Activated naive CD8-positive, alpha-beta T cell (primary cell): ENCODE measurements around the gene SLC25A29.
"Not testable (repeated sequence)": the region's sequence is repeated elsewhere in the genome, so short reads cannot be mapped to it uniquely, and the experiment has no call there.

ENCODE experiments used
- H3K27ac Mint-ChIP-seq: one replicate; pipeline ENCODE4 v1.8.0; 2021; ENCODE audit warnings: mixed read lengths
- H3K27me3 Mint-ChIP-seq: one replicate; pipeline ENCODE4 v1.8.0; 2021; ENCODE audit warnings: mixed read lengths
- H3K36me3 Mint-ChIP-seq: one replicate; pipeline ENCODE4 v1.8.0; 2021; ENCODE audit warnings: mixed read lengths
- H3K4me1 Mint-ChIP-seq: one replicate; pipeline ENCODE4 v1.8.0; 2021; ENCODE audit warnings: low read depth, mixed read lengths
- H3K4me3 Mint-ChIP-seq: one replicate; pipeline ENCODE4 v1.8.0; 2021; ENCODE audit warnings: mild to moderate bottlenecking, mixed read lengths
- H3K9me3 Mint-ChIP-seq: one replicate; pipeline ENCODE4 v1.8.0; 2021; ENCODE audit warnings: low read depth, mixed read lengths

The SLC25A29 gene, protein sequence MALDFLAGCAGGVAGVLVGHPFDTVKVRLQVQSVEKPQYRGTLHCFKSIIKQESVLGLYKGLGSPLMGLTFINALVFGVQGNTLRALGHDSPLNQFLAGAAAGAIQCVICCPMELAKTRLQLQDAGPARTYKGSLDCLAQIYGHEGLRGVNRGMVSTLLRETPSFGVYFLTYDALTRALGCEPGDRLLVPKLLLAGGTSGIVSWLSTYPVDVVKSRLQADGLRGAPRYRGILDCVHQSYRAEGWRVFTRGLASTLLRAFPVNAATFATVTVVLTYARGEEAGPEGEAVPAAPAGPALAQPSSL

DNA sequence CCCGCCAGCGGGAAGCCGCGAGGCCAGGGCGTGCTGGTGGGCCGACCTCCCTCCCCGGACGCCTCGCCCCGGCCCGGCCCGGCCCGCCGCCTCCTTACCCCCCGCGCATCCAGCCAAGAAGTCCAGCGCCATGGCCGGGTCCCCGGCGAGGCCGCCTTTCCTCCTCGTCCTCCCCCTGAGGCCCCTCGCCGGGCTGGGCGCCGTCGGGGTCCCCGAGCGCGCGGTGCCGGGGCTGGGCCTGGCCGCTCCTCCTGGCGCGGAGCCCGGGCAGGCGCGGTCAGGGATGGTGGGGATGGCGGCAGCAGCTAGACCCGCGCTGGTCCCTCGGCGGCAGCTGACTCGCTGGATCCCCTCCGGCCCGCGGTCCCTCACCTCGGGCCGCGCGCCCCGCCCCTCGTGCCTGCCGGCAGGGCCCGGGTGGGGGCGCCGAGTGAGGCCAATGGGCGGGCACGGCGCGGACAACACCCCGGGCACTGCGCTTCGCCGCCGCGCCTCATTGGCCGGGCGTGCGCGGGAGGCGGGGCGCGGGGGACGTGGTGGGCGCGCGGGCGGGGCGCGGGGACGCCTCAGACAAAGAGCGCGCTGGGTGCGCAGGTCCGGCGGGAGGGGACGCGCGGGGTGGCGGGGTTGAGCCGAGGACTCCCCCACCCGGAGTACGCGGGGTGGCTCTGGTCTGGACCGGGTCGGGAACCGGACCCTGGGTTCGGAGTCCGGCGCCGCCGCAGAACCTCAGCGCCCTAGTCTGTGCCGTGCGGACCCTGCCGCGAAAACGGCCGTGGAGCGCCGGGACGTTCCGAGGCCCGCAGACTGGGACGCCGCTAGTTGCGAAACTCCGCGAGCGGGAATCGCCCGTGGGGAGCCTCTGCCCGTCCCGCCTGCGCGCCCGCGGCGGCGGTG, at the start of gene SLC25A29:
TSS of gene SLC25A29 (minus strand) at position 344 of the 897 bp plus-strand sequence. CDS start at position 132, 212 bp downstream.
- H3K36me3 Mint-ChIP-seq: no peaks in the 10 kb centered on the region
- H3K4me3 Mint-ChIP-seq: peak within 1 kb of the TSS; percentile 86
- no peaks in the 10 kb centered on the region for H3K9me3 Mint-ChIP-seq
- H3K4me1 Mint-ChIP-seq: peaks cover 10% of the 10 kb centered on the region
- peak within 1 kb of the TSS; percentile 61 for H3K27ac Mint-ChIP-seq
- no peaks in the 10 kb centered on the region for H3K27me3 Mint-ChIP-seq

DNA sequence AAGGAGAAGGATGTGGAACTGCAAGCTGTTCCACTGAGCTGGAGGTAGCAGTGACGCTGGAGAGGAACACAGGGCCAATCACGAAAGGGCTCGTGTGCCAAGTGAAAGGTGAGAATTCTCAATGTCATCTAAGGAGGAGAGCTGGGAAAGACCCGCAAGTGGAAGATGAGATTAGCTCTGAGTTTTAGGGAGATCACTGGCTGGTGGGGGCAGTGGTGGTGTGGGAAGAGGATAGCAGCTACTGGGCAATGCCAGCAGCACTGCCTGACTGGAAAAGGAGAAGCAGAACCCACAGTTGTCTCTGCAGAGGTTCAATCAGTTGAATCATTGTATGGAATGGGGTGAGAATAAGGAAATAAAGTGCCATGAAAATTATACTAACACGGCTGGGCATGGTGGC, 44.7 kb upstream of the SLC25A29 start:
- no peak overlapping the region for H3K27ac Mint-ChIP-seq
- H3K9me3 Mint-ChIP-seq: no peaks in the 10 kb centered on the region
- no peaks in the 10 kb centered on the region for H3K27me3 Mint-ChIP-seq
- H3K36me3 Mint-ChIP-seq: peaks cover 25% of the 10 kb centered on the region
- no peaks in the 10 kb centered on the region for H3K4me1 Mint-ChIP-seq
- H3K4me3 Mint-ChIP-seq: no peak overlapping the region

DNA sequence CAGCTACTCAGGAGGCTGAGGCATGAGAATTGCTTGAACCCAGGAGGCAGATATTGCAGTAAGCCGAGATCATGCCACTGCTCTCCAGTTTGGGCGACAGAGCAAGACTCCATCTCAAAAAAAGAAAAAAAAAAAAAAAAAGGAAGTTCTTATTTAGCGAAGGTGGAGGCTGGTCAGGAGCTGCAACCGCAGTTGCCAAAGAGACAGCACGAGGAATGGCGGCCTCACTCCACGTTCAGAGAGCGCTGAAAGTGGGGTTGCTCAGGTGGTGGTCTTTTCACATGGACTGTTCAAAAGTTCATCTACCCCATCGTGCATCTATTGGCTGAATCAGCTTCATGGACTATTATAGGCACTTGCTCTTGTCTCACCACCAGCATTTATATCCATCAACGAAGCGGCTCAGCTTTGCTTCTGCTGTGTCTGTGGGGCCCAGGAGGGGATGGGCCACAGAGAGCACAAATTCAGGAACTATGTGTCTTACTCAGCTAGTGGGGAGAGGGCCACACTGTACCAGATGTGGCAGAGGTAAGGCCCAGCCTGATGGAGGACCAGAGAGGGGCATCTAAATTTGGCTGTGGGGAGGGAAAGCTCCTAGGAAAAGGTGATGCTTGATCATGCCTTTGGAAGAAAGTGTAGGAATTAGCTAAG, 44.2 kb upstream of the SLC25A29 start:
- H3K4me3 Mint-ChIP-seq: no peak overlapping the region
- no peaks in the 10 kb centered on the region for H3K4me1 Mint-ChIP-seq
- H3K27me3 Mint-ChIP-seq: no peaks in the 10 kb centered on the region
- no peak overlapping the region for H3K27ac Mint-ChIP-seq
- no peaks in the 10 kb centered on the region for H3K9me3 Mint-ChIP-seq
- H3K36me3 Mint-ChIP-seq: peaks cover 23% of the 10 kb centered on the region

DNA sequence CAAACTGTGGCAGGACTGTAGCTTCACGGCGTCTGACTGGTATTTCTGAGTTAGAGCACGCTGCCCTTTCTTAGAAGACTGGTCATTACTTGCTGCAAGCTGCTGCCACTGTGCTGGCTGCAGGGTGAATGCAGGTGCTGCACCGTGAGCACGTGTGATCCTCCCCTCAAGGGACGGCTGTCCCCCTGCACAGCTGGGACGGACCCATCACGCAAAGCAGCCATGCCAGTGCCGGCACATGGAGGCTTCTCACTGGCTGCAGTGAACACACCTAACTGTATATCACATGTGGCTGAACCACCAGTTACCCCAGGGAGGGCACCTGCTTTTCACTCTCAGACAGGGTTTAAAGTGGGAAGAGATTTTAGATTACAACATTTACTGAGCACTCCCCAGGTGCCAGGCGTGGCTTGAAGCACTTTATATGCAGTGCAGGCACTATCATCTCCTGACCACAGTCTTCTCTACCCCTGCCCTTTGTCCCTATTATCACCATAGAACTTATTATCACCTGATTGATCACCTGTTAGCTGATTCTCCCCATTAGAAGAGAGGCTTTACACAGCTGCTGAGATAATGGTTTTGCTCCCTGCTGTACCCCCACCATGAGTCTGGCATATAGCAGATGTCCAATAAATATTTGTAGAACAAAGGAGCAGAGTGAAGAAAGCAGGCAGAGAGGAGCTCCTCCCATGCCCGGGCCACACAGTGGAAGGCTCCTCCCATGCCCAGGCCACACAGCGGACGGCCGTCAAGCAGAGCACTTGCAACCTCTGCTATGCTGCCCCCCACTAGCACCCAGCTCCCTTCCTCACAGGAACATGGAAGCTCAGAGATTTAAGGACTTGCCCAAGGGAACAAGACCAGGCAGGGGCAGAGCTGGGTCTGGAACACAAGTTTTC, 42.8 kb upstream of the SLC25A29 start:
- Mint-ChIP-seq H3K4me1 (no peaks in the 10 kb centered on the region), H3K4me3 (no peak overlapping the region), H3K36me3 (peaks cover 19% of the 10 kb centered on the region), H3K27me3 (no peaks in the 10 kb centered on the region), H3K27ac (no peak overlapping the region), H3K9me3 (no peaks in the 10 kb centered on the region)

DNA sequence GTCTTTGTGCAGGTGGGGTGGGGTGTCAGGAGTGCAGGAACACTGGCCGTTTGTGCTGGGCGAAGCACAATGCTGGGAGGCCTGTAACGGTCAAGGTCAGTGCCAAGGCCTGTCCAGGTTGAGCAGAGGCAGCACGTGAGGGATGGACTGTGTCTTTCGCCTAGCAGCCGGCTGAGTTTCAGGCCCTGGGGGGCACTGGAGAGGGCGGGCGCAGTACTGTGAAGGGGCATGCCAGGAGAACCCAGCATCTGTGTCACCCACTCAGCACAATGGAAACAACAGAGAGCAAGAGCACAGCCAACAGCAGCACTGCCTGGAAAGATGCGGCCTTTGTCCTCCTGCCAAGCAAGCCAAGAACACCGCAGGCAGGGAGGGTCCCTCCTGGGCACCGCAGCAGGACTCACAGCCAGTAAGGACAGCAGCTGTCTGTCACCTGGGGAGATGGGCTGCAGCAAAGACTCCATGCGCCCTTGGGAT, 42.0 kb upstream of the SLC25A29 start:
- no peak overlapping the region for H3K4me3 Mint-ChIP-seq
- H3K4me1 Mint-ChIP-seq: no peaks in the 10 kb centered on the region
- peaks cover 19% of the 10 kb centered on the region for H3K36me3 Mint-ChIP-seq
- H3K27me3 Mint-ChIP-seq: no peaks in the 10 kb centered on the region
- H3K9me3 Mint-ChIP-seq: no peaks in the 10 kb centered on the region
- H3K27ac Mint-ChIP-seq: no peak overlapping the region

DNA sequence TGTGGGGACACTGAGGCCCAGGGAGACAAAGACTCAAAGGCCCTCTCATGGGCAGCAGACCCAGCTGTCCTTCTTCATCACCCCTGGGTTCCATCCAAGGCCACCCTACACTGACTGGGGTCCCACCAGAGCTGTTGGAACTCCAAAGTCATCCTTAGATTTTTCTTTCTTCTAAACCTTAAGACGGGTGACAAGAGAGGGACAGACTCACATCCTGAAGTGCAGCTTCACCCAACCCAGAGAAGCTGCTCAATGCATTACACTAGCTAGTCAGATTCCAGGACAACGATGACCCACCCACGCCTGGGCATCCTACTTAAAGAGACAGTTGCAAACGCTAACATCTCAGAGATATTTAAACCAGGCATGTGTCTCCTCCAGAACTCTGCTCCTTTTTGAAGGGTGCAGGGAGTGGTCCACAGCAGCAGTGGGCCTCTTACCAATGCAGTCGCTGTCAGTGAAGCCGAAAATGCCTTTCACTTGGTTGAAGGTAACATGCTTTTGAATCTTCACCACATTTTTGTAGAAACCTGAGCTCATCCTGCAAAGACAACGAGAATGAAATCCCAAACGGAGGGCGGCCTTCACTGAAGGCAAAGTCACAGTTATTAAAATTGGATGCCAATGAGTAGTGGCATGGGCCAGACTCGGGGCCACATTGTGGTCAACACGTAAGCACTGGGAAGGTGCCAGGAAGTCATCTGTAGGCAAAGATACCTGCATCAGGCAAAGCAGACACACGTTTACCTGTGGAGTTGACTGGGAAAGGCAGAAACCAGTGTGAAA, 40.3 kb upstream of the SLC25A29 start:
- H3K4me3 Mint-ChIP-seq: no peak overlapping the region
- H3K36me3 Mint-ChIP-seq: peaks cover 16% of the 10 kb centered on the region
- no peak overlapping the region for H3K27ac Mint-ChIP-seq

DNA sequence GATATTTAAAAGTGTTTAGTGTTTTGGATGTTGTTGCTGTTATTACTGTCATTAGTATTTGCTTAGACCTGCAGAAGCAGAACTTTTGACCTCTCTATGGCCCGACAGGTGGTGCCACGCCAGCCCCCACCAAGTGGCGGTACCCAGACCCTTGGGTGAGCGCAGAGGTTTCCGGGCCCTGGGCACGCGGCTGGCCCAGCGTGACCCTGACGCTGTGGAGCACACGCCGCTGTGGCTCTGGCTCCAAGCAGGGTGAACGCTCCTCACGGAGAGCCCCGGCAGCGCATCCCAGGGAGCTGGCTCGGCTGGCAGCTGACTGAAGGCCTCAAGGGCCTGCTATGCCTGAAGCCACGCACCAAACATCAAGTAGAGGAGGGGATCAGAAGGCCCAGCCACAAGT, 39.5 kb upstream of the SLC25A29 start:
- Mint-ChIP-seq H3K27me3 (no peaks in the 10 kb centered on the region), H3K4me1 (peaks cover 11% of the 10 kb centered on the region), H3K9me3 (no peaks in the 10 kb centered on the region), H3K36me3 (peaks cover 12% of the 10 kb centered on the region), H3K27ac (no peak overlapping the region), H3K4me3 (no peak overlapping the region)

More for the DNA sequence above, 40.3 kb upstream of the SLC25A29 start:
- Mint-ChIP-seq H3K4me1 (peaks cover 5% of the 10 kb centered on the region), H3K27me3 (no peaks in the 10 kb centered on the region), H3K9me3 (no peaks in the 10 kb centered on the region)

DNA sequence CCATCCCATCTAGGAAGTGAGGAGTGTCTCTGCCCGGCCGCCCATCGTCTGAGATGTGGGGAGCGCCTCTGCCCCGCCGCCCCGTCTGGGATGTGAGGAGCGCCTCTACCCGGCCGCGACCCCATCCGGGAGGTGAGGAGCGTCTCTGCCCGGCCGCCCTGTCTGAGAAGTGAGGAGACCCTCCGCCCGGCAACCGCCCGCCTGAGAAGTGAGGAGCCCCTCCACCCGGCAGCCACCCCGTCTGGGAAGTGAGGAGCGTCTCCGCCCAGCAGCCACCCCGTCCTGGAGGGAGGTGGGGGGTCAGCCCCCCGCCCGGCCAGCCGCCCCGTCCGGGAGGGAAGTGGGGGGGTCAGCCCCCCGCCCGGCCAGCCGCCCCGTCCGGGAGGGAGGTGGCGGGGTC, 38.4 kb upstream of the SLC25A29 start:
- peaks cover 11% of the 10 kb centered on the region for H3K4me1 Mint-ChIP-seq
- H3K36me3 Mint-ChIP-seq: peaks cover 10% of the 10 kb centered on the region
- not testable (repeated sequence) for H3K4me3 Mint-ChIP-seq, H3K27me3 Mint-ChIP-seq, H3K27ac Mint-ChIP-seq, H3K9me3 Mint-ChIP-seq

DNA sequence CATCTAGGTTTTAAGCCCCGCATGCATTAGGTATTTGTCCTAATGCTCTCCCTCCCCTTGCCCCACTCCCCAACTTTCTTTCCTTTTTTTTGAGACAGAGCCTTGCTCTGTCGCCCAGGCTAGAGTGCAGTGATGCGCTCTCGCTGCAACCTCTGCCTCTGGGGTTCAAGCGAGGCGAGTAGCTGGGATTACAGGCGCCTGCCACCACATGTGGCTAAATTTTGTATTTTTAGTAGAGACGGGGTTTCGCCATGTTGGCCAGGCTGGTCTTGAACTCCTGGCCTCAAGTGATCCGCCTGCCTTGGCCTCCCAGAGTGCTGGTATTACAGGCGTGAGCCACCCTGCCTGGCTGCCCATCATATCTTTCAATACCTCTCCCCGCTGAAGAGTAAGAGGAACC, 36.6 kb upstream of the SLC25A29 start:
- not testable (repeated sequence) for H3K27ac Mint-ChIP-seq, H3K4me3 Mint-ChIP-seq, H3K9me3 Mint-ChIP-seq, H3K27me3 Mint-ChIP-seq
- Mint-ChIP-seq H3K36me3 (peaks cover 10% of the 10 kb centered on the region), H3K4me1 (peaks cover 11% of the 10 kb centered on the region)

DNA sequence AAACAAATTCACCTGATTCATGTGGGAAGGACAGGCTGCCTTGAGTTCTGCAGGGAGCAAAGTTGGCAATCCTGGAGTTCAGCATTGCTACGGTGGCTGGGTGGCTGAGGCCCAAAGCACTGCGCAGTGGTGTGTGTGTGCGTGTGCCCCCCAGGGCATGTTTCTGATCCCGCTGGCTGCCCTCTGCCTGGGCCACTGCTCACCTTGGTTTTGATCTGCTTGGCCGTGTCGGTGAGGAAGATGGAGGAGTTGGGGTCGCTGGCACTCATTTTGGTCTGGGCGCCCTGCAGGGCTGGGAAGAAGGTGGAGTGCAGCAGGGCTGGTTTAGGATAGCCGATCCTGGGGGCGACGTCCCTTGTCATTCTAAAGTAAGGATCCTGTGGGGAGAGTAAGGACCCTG, 36.0 kb upstream of the SLC25A29 start:
- Mint-ChIP-seq H3K4me1 (peaks cover 11% of the 10 kb centered on the region), H3K4me3 (no peak overlapping the region), H3K27ac (peak overlapping the region; percentile 23), H3K27me3 (no peaks in the 10 kb centered on the region), H3K36me3 (peaks cover 10% of the 10 kb centered on the region), H3K9me3 (no peaks in the 10 kb centered on the region)

DNA sequence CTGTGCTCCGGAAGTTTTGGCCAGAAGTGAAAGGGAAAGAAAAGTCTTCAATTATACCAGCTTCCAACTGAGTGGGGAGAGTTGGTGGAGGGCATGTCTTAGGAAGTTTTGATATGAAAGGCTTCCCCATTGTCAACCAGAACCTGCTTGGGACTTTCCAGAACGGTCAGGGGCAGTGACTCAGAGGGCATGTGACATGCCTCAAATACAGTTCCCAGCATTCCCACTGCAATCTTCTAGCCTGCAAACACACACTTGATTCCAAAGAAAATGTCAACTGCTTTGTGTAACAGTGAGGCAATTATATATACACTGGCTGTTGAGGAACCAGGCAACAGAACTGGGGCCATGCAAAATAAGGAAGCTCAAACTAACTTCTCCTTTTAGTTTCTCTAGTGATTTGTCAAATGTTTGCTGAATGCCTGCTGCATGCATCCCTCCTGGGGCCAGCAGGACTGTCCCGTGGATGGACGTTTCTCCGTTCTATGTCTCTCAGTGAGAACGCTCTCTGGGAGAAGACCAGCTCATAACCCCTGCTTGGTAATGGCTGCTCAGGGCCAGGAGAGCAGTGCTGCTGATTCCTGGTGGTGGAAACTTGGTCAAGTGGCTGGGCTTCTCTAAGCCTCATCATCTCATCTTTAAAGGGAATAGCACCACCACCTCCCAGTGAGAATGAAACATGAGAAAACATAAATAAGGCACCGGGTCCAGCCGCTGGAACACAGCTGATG, 35.2 kb upstream of the SLC25A29 start:
- H3K36me3 Mint-ChIP-seq: peaks cover 11% of the 10 kb centered on the region

DNA sequence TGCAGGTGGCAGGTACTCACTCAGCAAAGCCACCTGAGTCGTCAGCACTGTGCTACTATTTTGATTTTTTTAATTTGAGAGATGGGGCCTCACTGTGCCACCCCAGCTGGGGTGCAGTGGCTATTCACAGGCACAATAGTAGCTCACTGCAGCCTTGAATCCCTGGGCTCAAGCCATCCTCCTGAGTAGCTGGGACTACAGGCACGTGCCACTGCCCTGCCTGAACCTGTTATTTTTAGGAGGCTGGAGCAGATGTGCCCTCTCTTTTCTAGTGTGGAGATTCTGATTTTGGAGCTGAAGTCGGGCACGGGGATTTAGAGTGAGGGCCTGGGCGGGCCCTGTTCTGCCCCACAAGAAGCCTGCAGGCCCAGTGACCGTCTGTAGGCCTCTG, 34.2 kb upstream of the SLC25A29 start:
- H3K27me3 Mint-ChIP-seq: no peaks in the 10 kb centered on the region
- H3K27ac Mint-ChIP-seq: no peak overlapping the region
- no peaks in the 10 kb centered on the region for H3K9me3 Mint-ChIP-seq
- H3K4me3 Mint-ChIP-seq: no peak overlapping the region
- H3K4me1 Mint-ChIP-seq: peaks cover 14% of the 10 kb centered on the region
- peaks cover 11% of the 10 kb centered on the region for H3K36me3 Mint-ChIP-seq

More for the DNA sequence above, 35.2 kb upstream of the SLC25A29 start:
- Mint-ChIP-seq H3K4me3 (no peak overlapping the region), H3K9me3 (no peaks in the 10 kb centered on the region), H3K4me1 (peaks cover 11% of the 10 kb centered on the region), H3K27me3 (no peaks in the 10 kb centered on the region), H3K27ac (peak overlapping the region; percentile 23)

DNA sequence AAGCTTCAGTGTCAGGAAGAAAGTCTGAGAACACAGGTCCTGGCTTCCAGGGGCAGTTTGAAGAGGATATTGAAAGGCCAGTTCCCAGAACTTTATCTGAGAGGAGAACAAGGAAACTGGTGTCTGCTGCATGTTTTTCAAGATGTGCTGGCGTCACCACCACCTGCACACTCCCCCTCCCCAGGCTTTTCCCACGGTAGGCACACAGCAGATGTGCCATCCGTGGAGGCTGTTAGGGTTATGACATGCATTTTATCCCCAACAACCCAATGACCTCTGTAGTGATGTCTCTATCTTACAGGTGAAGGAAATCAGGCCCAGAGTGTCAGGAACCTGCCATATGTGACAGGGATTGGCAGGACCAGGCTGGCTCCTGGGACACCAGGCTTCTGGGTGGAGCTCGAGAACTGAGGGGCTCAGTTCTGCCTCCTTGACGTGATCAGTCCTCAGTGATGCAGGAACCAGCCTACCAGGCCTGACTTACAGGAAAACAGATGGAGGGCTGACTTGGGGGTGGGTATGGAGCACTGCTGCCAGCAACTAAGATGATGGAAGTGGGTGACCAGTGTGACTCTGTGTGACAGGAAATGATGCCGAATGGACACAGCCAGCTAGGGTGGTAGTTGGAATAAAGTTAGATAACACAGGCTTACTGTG, 33.6 kb upstream of the SLC25A29 start:
- H3K4me3 Mint-ChIP-seq: no peak overlapping the region
- peaks cover 11% of the 10 kb centered on the region for H3K36me3 Mint-ChIP-seq
- H3K27ac Mint-ChIP-seq: no peak overlapping the region
- H3K9me3 Mint-ChIP-seq: no peaks in the 10 kb centered on the region
- H3K27me3 Mint-ChIP-seq: no peaks in the 10 kb centered on the region
- peaks cover 14% of the 10 kb centered on the region for H3K4me1 Mint-ChIP-seq
